Measurements from ENCODE around the gene QRICH1. TPM values are rescaled to one million over a fixed set of nuclear protein-coding genes. Genes with fewer than 3 reads are reported as not detected.

Gene QRICH1
- total RNA-seq, 4 donors from 2014 or later: 61.1 to 132 (median 99.7) TPM

DNA sequence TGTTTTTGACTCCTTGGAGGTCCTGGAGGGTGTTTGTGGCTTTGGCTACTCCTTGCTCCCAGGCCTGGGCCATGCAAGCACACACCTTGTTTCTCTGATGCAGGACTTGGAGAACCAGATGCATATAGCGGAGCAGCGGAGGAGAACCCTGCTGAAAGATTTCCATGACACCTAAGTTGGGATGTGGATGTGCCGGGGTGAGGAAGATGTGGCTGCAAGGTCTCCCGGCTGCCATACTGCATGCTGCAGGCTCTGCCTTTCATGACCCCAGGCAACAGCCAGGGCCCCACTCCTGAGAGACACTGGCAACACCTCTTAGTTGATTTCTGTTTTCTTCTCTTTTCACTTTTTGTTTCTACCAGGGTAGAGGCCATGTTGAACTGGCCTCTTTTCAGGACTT, 110.8 kb downstream of the QRICH1 start:
- DNase-seq: no peak
- H3K9me3 ChIP-seq: no peaks in the 10 kb centered on the region
- peaks cover 0 to 76% (median 0%) of the 10 kb centered on the region in 3 donors for H3K36me3 ChIP-seq
- no peak overlapping the region for H3K27ac ChIP-seq
- H3K4me3 ChIP-seq: no peak overlapping the region
- no peak for TF ChIP-seq POLR2A (IDR thresholded peaks at IDR 0.05)
- TF ChIP-seq, protein P1, sequence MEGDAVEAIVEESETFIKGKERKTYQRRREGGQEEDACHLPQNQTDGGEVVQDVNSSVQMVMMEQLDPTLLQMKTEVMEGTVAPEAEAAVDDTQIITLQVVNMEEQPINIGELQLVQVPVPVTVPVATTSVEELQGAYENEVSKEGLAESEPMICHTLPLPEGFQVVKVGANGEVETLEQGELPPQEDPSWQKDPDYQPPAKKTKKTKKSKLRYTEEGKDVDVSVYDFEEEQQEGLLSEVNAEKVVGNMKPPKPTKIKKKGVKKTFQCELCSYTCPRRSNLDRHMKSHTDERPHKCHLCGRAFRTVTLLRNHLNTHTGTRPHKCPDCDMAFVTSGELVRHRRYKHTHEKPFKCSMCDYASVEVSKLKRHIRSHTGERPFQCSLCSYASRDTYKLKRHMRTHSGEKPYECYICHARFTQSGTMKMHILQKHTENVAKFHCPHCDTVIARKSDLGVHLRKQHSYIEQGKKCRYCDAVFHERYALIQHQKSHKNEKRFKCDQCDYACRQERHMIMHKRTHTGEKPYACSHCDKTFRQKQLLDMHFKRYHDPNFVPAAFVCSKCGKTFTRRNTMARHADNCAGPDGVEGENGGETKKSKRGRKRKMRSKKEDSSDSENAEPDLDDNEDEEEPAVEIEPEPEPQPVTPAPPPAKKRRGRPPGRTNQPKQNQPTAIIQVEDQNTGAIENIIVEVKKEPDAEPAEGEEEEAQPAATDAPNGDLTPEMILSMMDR (IDR thresholded peaks at IDR 0.05): no peak
- no peaks in the 10 kb centered on the region for H3K4me1 ChIP-seq
- H3K27me3 ChIP-seq: no peaks in the 10 kb centered on the region

DNA sequence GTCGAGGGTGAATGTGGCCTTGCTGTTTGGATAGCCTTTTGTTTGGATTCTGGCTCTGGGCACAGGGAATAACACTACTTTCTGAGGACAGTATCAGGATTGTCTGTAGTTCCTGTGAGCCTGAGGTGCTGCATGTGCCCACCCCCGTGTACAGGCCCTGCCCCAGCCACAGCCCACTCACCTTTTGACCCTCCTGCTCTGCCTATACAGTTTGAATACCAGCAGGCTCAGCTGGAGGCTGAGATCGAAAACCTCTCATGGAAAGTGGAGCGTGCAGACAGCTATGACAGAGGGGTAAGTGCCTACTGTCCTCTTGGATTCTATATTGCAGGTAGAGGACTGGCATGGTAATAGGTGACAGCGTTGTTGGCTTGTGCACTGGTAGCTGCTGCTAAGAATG, 111.2 kb downstream of the QRICH1 start:
- no peak for DNase-seq
- no peak for TF ChIP-seq POLR2A (IDR thresholded peaks at IDR 0.05)
- TF ChIP-seq, protein P1 (IDR thresholded peaks at IDR 0.05): no peak
- no peak overlapping the region for H3K4me3 ChIP-seq
- H3K4me1 ChIP-seq: no peaks in the 10 kb centered on the region
- no peaks in the 10 kb centered on the region for H3K27me3 ChIP-seq
- no peaks in the 10 kb centered on the region for H3K9me3 ChIP-seq
- no peak overlapping the region for H3K27ac ChIP-seq
- H3K36me3 ChIP-seq: peaks cover 0 to 81% (median 0%) of the 10 kb centered on the region in 3 donors

DNA sequence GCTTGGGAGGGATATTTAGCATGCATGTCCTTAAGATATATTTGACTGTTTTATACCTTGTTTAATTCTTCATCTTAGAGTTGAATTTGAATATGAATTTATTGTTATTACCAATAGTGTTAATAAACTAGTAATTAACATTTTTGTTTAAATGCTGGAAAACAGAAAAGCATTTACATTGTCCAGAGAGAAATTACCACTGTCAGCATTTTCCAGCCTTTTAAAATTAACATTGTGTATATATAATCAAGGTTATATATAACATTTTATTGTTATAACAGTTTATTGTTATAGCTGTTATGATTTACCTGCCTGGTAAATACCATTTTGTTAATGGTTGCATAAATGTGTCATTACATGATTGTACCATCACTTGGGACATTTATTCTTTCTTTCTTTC, 111.9 kb downstream of the QRICH1 start:
- no peak overlapping the region for H3K27ac ChIP-seq
- H3K4me3 ChIP-seq: no peak overlapping the region
- no peaks in the 10 kb centered on the region for H3K9me3 ChIP-seq
- DNase-seq: no peak
- TF ChIP-seq, protein P1 (IDR thresholded peaks at IDR 0.05): no peak
- TF ChIP-seq POLR2A (IDR thresholded peaks at IDR 0.05): no peak
- no peaks in the 10 kb centered on the region for H3K4me1 ChIP-seq
- peaks cover 0 to 87% (median 0%) of the 10 kb centered on the region in 3 donors for H3K36me3 ChIP-seq
- no peaks in the 10 kb centered on the region for H3K27me3 ChIP-seq

DNA sequence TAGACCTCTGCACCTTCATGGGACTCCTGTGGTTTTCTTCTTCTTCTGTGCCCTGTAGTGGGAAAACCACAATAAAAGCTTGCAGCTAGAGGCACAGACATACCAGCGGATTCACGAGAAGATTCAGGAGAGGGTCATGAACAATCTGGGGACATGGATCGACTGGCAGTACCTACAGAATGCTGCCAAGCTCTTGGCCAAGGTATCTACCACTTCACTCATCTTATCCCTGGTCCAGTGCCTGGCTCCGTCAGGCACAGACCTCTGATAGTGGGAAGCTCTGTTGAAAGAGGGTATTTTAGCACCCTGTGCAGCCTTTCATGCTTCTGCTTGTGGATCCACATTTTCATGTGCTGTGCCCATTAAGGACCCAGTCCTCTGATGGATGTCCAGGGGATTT, 113.6 kb downstream of the QRICH1 start:
- no peak overlapping the region for H3K27ac ChIP-seq
- no peak for DNase-seq
- H3K36me3 ChIP-seq: peaks cover 0 to 92% (median 0%) of the 10 kb centered on the region in 3 donors
- H3K9me3 ChIP-seq: no peaks in the 10 kb centered on the region
- TF ChIP-seq, protein P1 (IDR thresholded peaks at IDR 0.05): no peak
- no peak for TF ChIP-seq POLR2A (IDR thresholded peaks at IDR 0.05)
- no peaks in the 10 kb centered on the region for H3K27me3 ChIP-seq
- H3K4me3 ChIP-seq: no peak overlapping the region
- no peaks in the 10 kb centered on the region for H3K4me1 ChIP-seq

Small RNA genes lying within 50 kb of the gene (small RNA-seq; reads per million reads assigned to genes)
- 5,998 to 8,581 reads per million in 2 donors for gene MIR191
- 9.1 to 62.6 reads per million in 2 donors for gene MIR425
- gene RN7SL182P: 0 reads per million in 2 donors

Other genes starting within 250 kb of the QRICH1 start
- 10 to 100 TPM; 21.0 to 34.7 (median 25.8) TPM for gene PRKAR2A, start 246.2 kb downstream of the QRICH1 start, total RNA-seq
- 100 to 1,000 TPM in 1 of 4 donors, 10 to 100 TPM in 3; 29.7 to 138 (median 68.9) TPM for gene SLC25A20, start 195.2 kb downstream of the QRICH1 start, total RNA-seq
- gene ARIH2, start 175.2 kb downstream of the QRICH1 start, total RNA-seq: 100 to 1,000 TPM in 3 of 4 donors, 10 to 100 TPM in 1; 59.7 to 184 (median 111) TPM
- 10 to 100 TPM; 47.0 to 95.9 (median 78.0) TPM for gene P4HTM, start 103.8 kb downstream of the QRICH1 start, total RNA-seq
- 100 to 1,000 TPM in 3 of 4 donors, 10 to 100 TPM in 1; 96.7 to 233 (median 179) TPM for gene WDR6, start 86.7 kb downstream of the QRICH1 start, total RNA-seq
- gene DALRD3, start 75.5 kb downstream of the QRICH1 start, total RNA-seq: 10 to 100 TPM; 31.4 to 49.5 (median 33.1) TPM
- gene NDUFAF3, start 72.0 kb downstream of the QRICH1 start, total RNA-seq: 100 to 1,000 TPM in 2 of 4 donors, 10 to 100 TPM in 2; 64.7 to 164 (median 106) TPM
- gene IMPDH2, start 64.7 kb downstream of the QRICH1 start, total RNA-seq: 100 to 1,000 TPM in 1 of 4 donors, 10 to 100 TPM in 3; 58.8 to 149 (median 68.5) TPM
- 100 to 1,000 TPM; 295 to 361 (median 342) TPM for gene QARS1, start 10.7 kb upstream of the QRICH1 start, total RNA-seq
- gene USP19, start 26.8 kb upstream of the QRICH1 start, total RNA-seq: 10 to 100 TPM; 42.9 to 96.0 (median 61.8) TPM
- gene LAMB2, start 39.0 kb upstream of the QRICH1 start, total RNA-seq: 100 to 1,000 TPM; 293 to 476 (median 348) TPM
- 10 to 100 TPM; 12.4 to 39.3 (median 37.5) TPM for gene CCDC71, start 72.3 kb upstream of the QRICH1 start, total RNA-seq
- 10 to 100 TPM in 1 of 4 donors, 1 to 10 TPM in 3; 3.9 to 13.7 (median 9.5) TPM for gene KLHDC8B, start 77.5 kb upstream of the QRICH1 start, total RNA-seq
- gene C3orf62, start 183.2 kb upstream of the QRICH1 start, total RNA-seq: 10 to 100 TPM in 1 of 4 donors, 1 to 10 TPM in 3; 4.4 to 24.8 (median 5.3) TPM
- gene USP4, start 246.0 kb upstream of the QRICH1 start, total RNA-seq: 100 to 1,000 TPM in 1 of 4 donors, 10 to 100 TPM in 3; 26.3 to 106 (median 47.5) TPM